ENCODE data around the gene NFASC. TPM values are rescaled to one million over a fixed set of nuclear protein-coding genes. Genes with fewer than 3 reads are reported as not detected.

The NFASC gene
- total RNA-seq, 1 donor from 2014 or later, result 0.07 TPM

GRCh38 chr1:204858363-204858821, 12.3 kb upstream of the NFASC start:
- intact Hi-C loops (cut with micrococcal nuclease), result no loop called here

GRCh38 chr1:204859861-204860267, 10.8 kb upstream of the NFASC start:
- intact Hi-C loops (cut with micrococcal nuclease), result no loop called here

GRCh38 chr1:204863024-204863423, 7.6 kb upstream of the NFASC start:
- intact Hi-C loops (cut with micrococcal nuclease), result no loop called here

- intact Hi-C loops (cut with micrococcal nuclease), result no loop called here
Measured at GRCh38 chr1:204863730-204864129, 6.9 kb upstream of the NFASC start.

GRCh38 chr1:204866051-204866596, 4.5 kb upstream of the NFASC start:
- intact Hi-C loops (cut with micrococcal nuclease), result no loop called here

GRCh38 chr1:204867203-204867602, 3.5 kb upstream of the NFASC start:
- intact Hi-C loops (cut with micrococcal nuclease), result no loop called here

- intact Hi-C loops (cut with micrococcal nuclease), result no loop called here
Measured at GRCh38 chr1:204867666-204868339, 2.9 kb upstream of the NFASC start.

- intact Hi-C loops (cut with micrococcal nuclease), result no loop called here
Measured at GRCh38 chr1:204868340-204868700, 2.3 kb upstream of the NFASC start.

- intact Hi-C loops (cut with micrococcal nuclease), result no loop called here
Measured at GRCh38 chr1:204869097-204869496, 1.6 kb upstream of the NFASC start.

GRCh38 chr1:204871405-204872037, 859 bp downstream of the NFASC start:
- intact Hi-C loops (cut with micrococcal nuclease), result no loop called here

GRCh38 chr1:204872262-204872881, 1.7 kb downstream of the NFASC start:
- intact Hi-C loops (cut with micrococcal nuclease), result no loop called here

GRCh38 chr1:204873176-204873575, 2.5 kb downstream of the NFASC start:
- intact Hi-C loops (cut with micrococcal nuclease), result no loop called here

- intact Hi-C loops (cut with micrococcal nuclease), result no loop called here
Measured at GRCh38 chr1:204873714-204874113, 3.1 kb downstream of the NFASC start.

- intact Hi-C loops (cut with micrococcal nuclease), result no loop called here
Measured at GRCh38 chr1:204874274-204874673, 3.6 kb downstream of the NFASC start.

- intact Hi-C loops (cut with micrococcal nuclease), result no loop called here
Measured at GRCh38 chr1:204875255-204875654, 4.6 kb downstream of the NFASC start.

GRCh38 chr1:204878621-204879234, 8.1 kb downstream of the NFASC start:
- intact Hi-C loops (cut with micrococcal nuclease), result no loop called here

- intact Hi-C loops (cut with micrococcal nuclease), result no loop called here
Measured at GRCh38 chr1:204879351-204879750, 8.7 kb downstream of the NFASC start.

- intact Hi-C loops (cut with micrococcal nuclease), result no loop called here
Measured at GRCh38 chr1:204880906-204881305, 10.2 kb downstream of the NFASC start.

- intact Hi-C loops (cut with micrococcal nuclease), result no loop called here
Measured at GRCh38 chr1:204882479-204882878, 11.8 kb downstream of the NFASC start.

GRCh38 chr1:204883405-204883804, 12.7 kb downstream of the NFASC start:
- intact Hi-C loops (cut with micrococcal nuclease), result no loop called here

- intact Hi-C loops (cut with micrococcal nuclease), result no loop called here
Measured at GRCh38 chr1:204885288-204885711, 14.6 kb downstream of the NFASC start.

GRCh38 chr1:204885790-204886189, 15.1 kb downstream of the NFASC start:
- intact Hi-C loops (cut with micrococcal nuclease), result no loop called here

Data from T-helper 2 cell treated with Interferon-gamma antibody and Interleukin-4, amounts not matched to agents 100 ng/mL and 5 ng/mL, for 36 hours (primary cell).